Smooth muscle cell (in vitro differentiated cells): ENCODE data around the gene STX7. TPM values are rescaled to one million over a fixed set of nuclear protein-coding genes. Genes with fewer than 3 reads are reported as not detected.

Source experiments
- DNase-seq: peaks from one replicate; lab custom pipeline; 2025; ENCODE audit not compliant: unreplicated experiment; lab: John Stamatoyannopoulos, UW
- H2AFZ ChIP-seq: fragments of 200-600 bp; sonication (generic); 2 replicates; pipeline ENCODE4 v1.6.0; 2016; ENCODE audit warnings: antibody characterized with exemption, low read depth, mild to moderate bottlenecking
- H3F3A ChIP-seq: fragments of 200-600 bp; sonication (generic); 2 replicates; pipeline ENCODE4 v1.6.0; 2017; ENCODE audit warnings: antibody characterized with exemption, low read depth
- H3K27ac ChIP-seq: fragments of 200-600 bp; sonication (generic); 2 replicates; pipeline ENCODE4 v1.5.1; 2016; ENCODE audit warnings: low read depth, mild to moderate bottlenecking
- H3K27me3 ChIP-seq: fragments of 200-600 bp; sonication (generic); 2 replicates; pipeline ENCODE4 v1.6.1; 2016; ENCODE audit warnings: low read depth, mild to moderate bottlenecking
- H3K36me3 ChIP-seq: fragments of 200-600 bp; sonication (generic); 2 replicates; pipeline ENCODE4 v1.5.1; 2016; ENCODE audit warnings: low read depth
- H3K4me1 ChIP-seq: fragments of 200-600 bp; sonication (generic); 2 replicates; pipeline ENCODE4 v1.5.1; 2016; ENCODE audit warnings: low read depth
- H3K4me2 ChIP-seq: fragments of 200-600 bp; sonication (generic); 2 replicates; pipeline ENCODE4 v1.6.0; 2016; ENCODE audit warnings: mild to moderate bottlenecking
- H3K4me3 ChIP-seq: fragments of 200-600 bp; sonication (generic); 2 replicates; pipeline ENCODE4 v1.5.1; 2016; ENCODE audit warnings: mild to moderate bottlenecking
- H3K79me2 ChIP-seq: fragments of 200-600 bp; sonication (generic); 2 replicates; pipeline ENCODE4 v1.6.0; 2016; ENCODE audit warnings: low read depth, mild to moderate bottlenecking
- H3K9ac ChIP-seq: fragments of 200-600 bp; sonication (generic); 2 replicates; pipeline ENCODE4 v1.6.0; 2016; ENCODE audit warnings: low read depth
- H3K9me3 ChIP-seq: fragments of 200-600 bp; sonication (generic); replicated peaks from 2 replicates; pipeline ENCODE4 v1.5.1; 2016; ENCODE audit warnings: low read depth
- H4K20me1 ChIP-seq: fragments of 200-600 bp; sonication (generic); 2 replicates; pipeline ENCODE4 v1.6.0; 2016; ENCODE audit warnings: low read depth
- WGBS: methylation state at CpG from one replicate; pipeline ENCODE4 v1.1.7; 2016; ENCODE audit warnings: low lambda C conversion rate; 5-methylcytosine and 5-hydroxymethylcytosine counted together
- polyA plus RNA-seq: library from polyadenylated mRNA; unstranded; fragments of >200 nt; fragmentation: Nextera tagmentation; extraction: Ambion mirVana; gene quantifications from 2 replicates; pipeline ENCODE4 v1.2.1, GENCODE V29; 2016
- total RNA-seq: library from RNA; depleted of rRNA; stranded (reverse); fragments of >200 nt; gene quantifications from 2 replicates; pipeline ENCODE4 v1.2.3, GENCODE V29; 2014
- TF ChIP-seq, protein P1 (sequence below): fragments of 200-600 bp; sonication (generic); IDR thresholded peaks from 2 replicates; pipeline ENCODE4 v1.5.1; 2017; ENCODE audit warnings: borderline replicate concordance, mild to moderate bottlenecking, antibody characterized with exemption; ENCODE audit not compliant: insufficient read depth, poor library complexity, severe bottlenecking

The STX7 gene
- total and polyA plus RNA-seq, 2 experiments from 2014 or later = 26.0 to 27.4 TPM

DNA sequence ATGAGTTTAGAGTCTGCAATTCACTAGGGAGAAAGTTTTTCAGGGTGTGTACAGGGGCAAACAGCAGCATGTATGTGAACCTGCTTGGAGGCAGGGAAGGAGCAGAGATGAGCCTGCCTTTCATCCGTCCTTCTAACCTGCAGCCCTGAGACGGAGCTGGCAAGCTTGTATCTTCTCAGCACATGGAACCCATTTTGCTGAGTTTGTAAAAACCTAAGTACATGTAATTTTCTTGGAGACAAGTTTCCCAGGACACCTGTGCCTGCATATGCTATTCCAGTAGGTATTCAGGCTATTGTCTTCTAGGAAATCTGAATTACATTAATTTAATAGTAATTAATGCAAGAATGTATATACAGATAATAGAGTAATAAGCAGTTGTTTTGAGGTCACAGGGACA, 82.8 kb downstream of the STX7 start:
- Histone ChIP-seq H3K36me3 (no peaks in the 10 kb centered on the region), H3K4me2 (no peak overlapping the region), H3F3A (no peaks in the 10 kb centered on the region), H3K27me3 (no peaks in the 10 kb centered on the region), H3K9ac (no peak overlapping the region), H3K4me3 (no peak overlapping the region), H3K9me3 (no peaks in the 10 kb centered on the region), H2AFZ (no peak overlapping the region), H3K4me1 (no peaks in the 10 kb centered on the region), H4K20me1 (no peaks in the 10 kb centered on the region), H3K79me2 (no peaks in the 10 kb centered on the region), H3K27ac (no peak overlapping the region)
- TF ChIP-seq, protein P1, sequence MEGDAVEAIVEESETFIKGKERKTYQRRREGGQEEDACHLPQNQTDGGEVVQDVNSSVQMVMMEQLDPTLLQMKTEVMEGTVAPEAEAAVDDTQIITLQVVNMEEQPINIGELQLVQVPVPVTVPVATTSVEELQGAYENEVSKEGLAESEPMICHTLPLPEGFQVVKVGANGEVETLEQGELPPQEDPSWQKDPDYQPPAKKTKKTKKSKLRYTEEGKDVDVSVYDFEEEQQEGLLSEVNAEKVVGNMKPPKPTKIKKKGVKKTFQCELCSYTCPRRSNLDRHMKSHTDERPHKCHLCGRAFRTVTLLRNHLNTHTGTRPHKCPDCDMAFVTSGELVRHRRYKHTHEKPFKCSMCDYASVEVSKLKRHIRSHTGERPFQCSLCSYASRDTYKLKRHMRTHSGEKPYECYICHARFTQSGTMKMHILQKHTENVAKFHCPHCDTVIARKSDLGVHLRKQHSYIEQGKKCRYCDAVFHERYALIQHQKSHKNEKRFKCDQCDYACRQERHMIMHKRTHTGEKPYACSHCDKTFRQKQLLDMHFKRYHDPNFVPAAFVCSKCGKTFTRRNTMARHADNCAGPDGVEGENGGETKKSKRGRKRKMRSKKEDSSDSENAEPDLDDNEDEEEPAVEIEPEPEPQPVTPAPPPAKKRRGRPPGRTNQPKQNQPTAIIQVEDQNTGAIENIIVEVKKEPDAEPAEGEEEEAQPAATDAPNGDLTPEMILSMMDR = no peak
- 94% methylated on average over 2 of the region's 2 CpGs for WGBS
- DNase-seq = no peak

DNA sequence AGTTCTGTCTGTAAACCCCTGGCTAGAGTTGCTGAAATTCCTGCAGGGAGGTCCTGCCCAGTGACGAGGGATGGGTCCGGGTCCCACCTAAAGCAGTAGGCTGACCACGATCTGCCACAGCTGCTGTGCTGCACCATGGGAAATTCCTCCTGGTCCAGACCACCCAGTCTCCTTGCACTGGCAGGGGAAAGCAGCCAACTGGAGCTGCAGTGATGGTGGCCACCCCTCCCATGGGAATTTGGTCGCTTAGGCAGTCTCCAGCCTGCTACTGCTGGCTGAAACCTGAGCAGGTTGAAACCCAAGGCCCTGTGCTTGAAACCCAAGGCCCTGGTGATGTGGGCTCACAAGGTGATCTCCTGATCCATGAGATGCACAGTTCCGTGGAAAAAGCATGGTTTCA, 87.7 kb downstream of the STX7 start:
- H2AFZ ChIP-seq = no peak overlapping the region
- no peak overlapping the region for H3K4me3 ChIP-seq
- no peaks in the 10 kb centered on the region for H3K79me2 ChIP-seq
- H3K9ac ChIP-seq = no peak overlapping the region
- TF ChIP-seq, protein P1 = no peak
- H3K27me3 ChIP-seq = no peaks in the 10 kb centered on the region
- H3K27ac ChIP-seq = no peak overlapping the region
- 88% methylated on average over 5 of the region's 5 CpGs for WGBS
- no peak for DNase-seq
- no peaks in the 10 kb centered on the region for H3K4me1 ChIP-seq
- no peaks in the 10 kb centered on the region for H4K20me1 ChIP-seq
- no peaks in the 10 kb centered on the region for H3K36me3 ChIP-seq
- H3K4me2 ChIP-seq = no peak overlapping the region
- H3F3A ChIP-seq = no peaks in the 10 kb centered on the region
- H3K9me3 ChIP-seq = no peaks in the 10 kb centered on the region

DNA sequence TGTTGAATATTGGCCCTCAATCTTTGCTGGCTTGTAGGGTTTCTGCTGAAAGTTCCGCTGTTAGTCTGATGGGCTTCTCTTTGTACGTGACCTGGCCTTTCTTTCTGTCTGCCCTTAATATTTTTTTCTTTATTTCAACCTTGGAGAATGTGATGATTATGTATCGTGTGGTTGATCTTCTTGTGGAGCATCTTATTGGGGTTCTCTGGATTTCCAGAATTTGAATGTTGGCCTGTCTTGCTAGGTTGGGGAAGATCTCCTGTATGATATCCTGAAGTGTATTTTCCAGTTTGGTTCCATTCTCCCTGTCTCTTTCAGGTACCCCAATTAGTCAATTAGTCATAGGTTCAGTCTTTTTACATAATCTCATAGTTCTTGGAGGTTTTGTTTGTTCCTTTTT, 89.1 kb downstream of the STX7 start:
- Histone ChIP-seq H3K27ac (no peak overlapping the region), H3K27me3 (no peaks in the 10 kb centered on the region), H2AFZ (no peak overlapping the region), H3K4me2 (no peak overlapping the region), H3K4me1 (no peaks in the 10 kb centered on the region), H3K9me3 (no peaks in the 10 kb centered on the region), H3K4me3 (no peak overlapping the region), H3K9ac (no peak overlapping the region), H4K20me1 (no peaks in the 10 kb centered on the region), H3F3A (no peaks in the 10 kb centered on the region), H3K36me3 (no peaks in the 10 kb centered on the region), H3K79me2 (no peaks in the 10 kb centered on the region)
- DNase-seq = no peak
- TF ChIP-seq, protein P1 = no peak
- WGBS = 94% methylated on average over 3 of the region's 3 CpGs

DNA sequence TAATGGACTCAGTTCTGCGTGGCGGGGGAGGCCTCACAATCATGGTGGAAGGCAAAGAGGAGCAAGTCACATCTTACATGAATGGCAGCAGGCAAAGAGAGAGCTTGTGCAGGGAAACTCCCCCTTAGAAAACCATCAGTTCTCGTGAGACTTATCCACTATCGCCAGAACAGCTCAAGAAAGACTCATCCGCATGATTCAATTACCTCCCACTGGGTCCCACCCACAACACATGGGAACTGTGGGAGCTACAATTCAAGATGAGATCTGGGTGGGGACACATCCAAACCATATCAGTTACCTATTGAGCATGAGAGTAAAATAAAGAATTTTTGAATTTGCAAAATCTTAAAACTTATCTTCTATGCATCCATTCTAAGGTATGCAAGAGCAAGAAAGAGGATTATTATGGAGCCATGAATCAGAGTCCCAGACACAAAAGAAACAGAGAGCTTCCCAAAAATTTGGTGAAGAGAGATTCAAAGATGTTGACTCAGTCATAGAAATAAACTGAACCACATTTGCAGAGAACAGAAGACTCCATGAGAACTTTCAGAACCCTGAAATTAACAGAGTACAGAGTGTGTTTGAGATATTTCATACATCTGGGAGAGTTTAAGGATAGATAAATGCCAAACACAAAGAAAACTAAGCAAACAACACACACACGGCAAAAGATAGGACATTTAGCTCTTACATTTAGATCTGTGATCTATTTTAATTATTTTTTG, 94.5 kb downstream of the STX7 start:
- Histone ChIP-seq H2AFZ (no peak overlapping the region), H3K4me2 (no peak overlapping the region), H3K79me2 (no peaks in the 10 kb centered on the region), H3K36me3 (no peaks in the 10 kb centered on the region), H4K20me1 (no peaks in the 10 kb centered on the region), H3K4me1 (no peaks in the 10 kb centered on the region), H3K9me3 (no peaks in the 10 kb centered on the region), H3F3A (no peaks in the 10 kb centered on the region), H3K4me3 (no peak overlapping the region), H3K27me3 (no peaks in the 10 kb centered on the region), H3K27ac (no peak overlapping the region), H3K9ac (no peak overlapping the region)
- no peak for DNase-seq
- TF ChIP-seq, protein P1 = no peak
- WGBS = 76% methylated on average over 6 of the region's 6 CpGs
